NCI-H460 (cell line): Measurements from ENCODE around the gene CALML6. TPM values are rescaled to one million over a fixed set of nuclear protein-coding genes. Genes with fewer than 3 reads are reported as not detected.
A peak's percentile ranks its signal among the peaks of the same experiment; 100 is the strongest.

Experiments
- DNase-seq: peaks from one replicate; pipeline ENCODE4 v3.0.0-alpha.2; 2016; ENCODE audit warnings: low read depth; ENCODE audit errors: extremely low read depth
- total RNA-seq: library from RNA; depleted of rRNA; stranded (reverse); fragments of >200 nt; shearing (Covaris generic); gene quantifications from 2 replicates; pipeline ENCODE4 v1.2.3, GENCODE V29; 2014

Gene CALML6
- total RNA-seq, 1 experiment from 2014 or later = 0.77 TPM

- no peak for DNase-seq
Observed at GRCh38 chr1:1941211-1941841, 26.3 kb downstream of the CALML6 start.

- no peak for DNase-seq
Observed at GRCh38 chr1:1941868-1942752, 27.1 kb downstream of the CALML6 start.

- no peak for DNase-seq
Observed at GRCh38 chr1:1942753-1943656, 27.9 kb downstream of the CALML6 start.

GRCh38 chr1:1943834-1944570 is 28.9 kb downstream of the CALML6 start:
- peak; percentile 16 for DNase-seq

- DNase-seq = no peak
Observed at GRCh38 chr1:1945782-1946393, 30.8 kb downstream of the CALML6 start.

- no peak for DNase-seq
Observed at GRCh38 chr1:1946540-1946939, 31.5 kb downstream of the CALML6 start.

- DNase-seq = no peak
Observed at GRCh38 chr1:1947493-1947892, 32.4 kb downstream of the CALML6 start.

- no peak for DNase-seq
Observed at GRCh38 chr1:1948783-1949182, 33.7 kb downstream of the CALML6 start.

- no peak for DNase-seq
Observed at GRCh38 chr1:1950940-1951339, 35.9 kb downstream of the CALML6 start.

GRCh38 chr1:1954015-1954414 is 39.0 kb downstream of the CALML6 start:
- DNase-seq = no peak

GRCh38 chr1:1954831-1955441 is 39.9 kb downstream of the CALML6 start:
- no peak for DNase-seq

GRCh38 chr1:1955621-1956094 is 40.6 kb downstream of the CALML6 start:
- no peak for DNase-seq

GRCh38 chr1:1956101-1956500 is 41.0 kb downstream of the CALML6 start:
- no peak for DNase-seq

- no peak for DNase-seq
Observed at GRCh38 chr1:1956586-1957532, 41.8 kb downstream of the CALML6 start.

- DNase-seq = no peak
Observed at GRCh38 chr1:1957533-1957961, 42.5 kb downstream of the CALML6 start.

GRCh38 chr1:1958071-1958541 is 43.0 kb downstream of the CALML6 start:
- no peak for DNase-seq

GRCh38 chr1:1959459-1959839 is 44.4 kb downstream of the CALML6 start:
- no peak for DNase-seq

- peak; percentile 60 for DNase-seq
Observed at GRCh38 chr1:1959840-1960479, 44.9 kb downstream of the CALML6 start.
